DOHH2 (cell line): ENCODE results near the gene RNF180.

Experiments used
- CTCF ChIP-seq: fragments of 200-600 bp; sonication (generic); IDR thresholded peaks from one replicate; pipeline ENCODE4 v1.5.1; 2014; ENCODE audit warnings: antibody characterized with exemption, mild to moderate bottlenecking, low read depth, low read length; ENCODE audit not compliant: poor library complexity, severe bottlenecking
- EZH2phosphoT487 ChIP-seq: fragments of 200-600 bp; sonication (generic); IDR thresholded peaks from 2 replicates; pipeline ENCODE4 v1.6.1; 2017; ENCODE audit warnings: borderline replicate concordance, mild to moderate bottlenecking, antibody characterized with exemption, low read length, moderate library complexity, mixed read lengths

DNA sequence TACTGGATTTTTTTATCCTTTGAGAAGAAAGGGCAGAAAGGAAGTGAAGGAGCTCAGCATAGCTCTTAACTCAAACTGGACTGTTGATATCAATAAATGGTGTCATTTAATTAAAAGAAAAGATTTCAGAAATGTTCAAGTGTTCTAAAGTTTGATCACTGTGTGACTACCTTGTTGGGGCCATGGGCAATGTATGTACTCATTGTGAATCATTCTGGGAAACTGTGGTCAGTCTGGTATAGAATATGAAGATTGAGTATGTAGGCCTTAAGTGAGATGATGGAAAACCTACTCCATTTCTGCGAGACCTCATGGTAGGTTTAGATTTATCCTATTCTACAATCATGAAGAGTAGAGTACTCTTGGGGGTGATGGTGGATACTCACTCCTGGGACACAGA is 175.7 kb downstream of the RNF180 start:
- TF ChIP-seq CTCF (no peak), EZH2phosphoT487 (no peak)
